Neuron (in vitro differentiated cells): ENCODE data around the gene FAM163A.
"Not testable (repeated sequence)": the region's sequence is repeated elsewhere in the genome, so short reads cannot be mapped to it uniquely, and the experiment has no call there.

Source experiments
- H2AFZ ChIP-seq: one replicate; pipeline ENCODE4 v1.6.1; 2013; ENCODE audit warnings: low read depth, mild to moderate bottlenecking, inconsistent platforms, low read length, moderate library complexity
- H3K27me3 ChIP-seq: one replicate; pipeline ENCODE4 v1.6.1; 2013; ENCODE audit warnings: low read length; ENCODE audit not compliant: insufficient read depth
- H3K36me3 ChIP-seq: one replicate; pipeline ENCODE4 v1.6.1; 2013; ENCODE audit warnings: low read length; ENCODE audit not compliant: insufficient read depth
- H3K4me1 ChIP-seq: one replicate; pipeline ENCODE4 v1.6.1; 2013; ENCODE audit warnings: low read length; ENCODE audit not compliant: insufficient read depth
- H3K4me3 ChIP-seq: 2 replicates; pipeline ENCODE4 v1.5.1; 2013; ENCODE audit warnings: mild to moderate bottlenecking, low read length, moderate library complexity
- H3K9me3 ChIP-seq: one replicate; pipeline ENCODE4 v1.6.1; 2013; ENCODE audit warnings: low read length

FAM163A gene

GRCh38 chr1:179785031-179785431 is 41.9 kb downstream of the FAM163A start:
- Histone ChIP-seq H3K36me3 (no peaks in the 10 kb centered on the region), H2AFZ (no peak overlapping the region), H3K4me1 (no peaks in the 10 kb centered on the region), H3K4me3 (no peak overlapping the region), H3K9me3 (no peaks in the 10 kb centered on the region), H3K27me3 (peaks cover 31% of the 10 kb centered on the region)

DNA sequence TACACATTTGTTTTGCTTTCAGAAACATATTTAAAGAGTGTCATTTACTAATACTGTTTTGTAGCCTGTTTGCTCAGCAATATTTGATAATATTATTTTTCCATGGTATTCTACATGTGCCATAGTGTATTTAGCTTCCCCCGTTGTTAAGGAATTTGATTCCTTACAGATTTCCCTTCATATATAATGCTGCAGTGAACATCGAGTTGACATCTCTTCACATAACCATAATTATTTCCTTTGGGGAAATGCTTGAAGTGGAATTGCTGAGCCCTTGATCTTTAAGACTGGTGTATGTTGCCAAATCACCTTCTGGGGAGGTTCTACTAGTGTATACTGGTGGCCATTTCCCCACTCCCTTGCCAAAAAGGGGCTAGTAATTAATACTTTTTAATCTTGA is 42.6 kb downstream of the FAM163A start:
- H2AFZ ChIP-seq, result no peak overlapping the region
- H3K9me3 ChIP-seq, result no peaks in the 10 kb centered on the region
- no peaks in the 10 kb centered on the region for H3K36me3 ChIP-seq
- H3K4me1 ChIP-seq, result no peaks in the 10 kb centered on the region
- peaks cover 31% of the 10 kb centered on the region for H3K27me3 ChIP-seq
- H3K4me3 ChIP-seq, result no peak overlapping the region

DNA sequence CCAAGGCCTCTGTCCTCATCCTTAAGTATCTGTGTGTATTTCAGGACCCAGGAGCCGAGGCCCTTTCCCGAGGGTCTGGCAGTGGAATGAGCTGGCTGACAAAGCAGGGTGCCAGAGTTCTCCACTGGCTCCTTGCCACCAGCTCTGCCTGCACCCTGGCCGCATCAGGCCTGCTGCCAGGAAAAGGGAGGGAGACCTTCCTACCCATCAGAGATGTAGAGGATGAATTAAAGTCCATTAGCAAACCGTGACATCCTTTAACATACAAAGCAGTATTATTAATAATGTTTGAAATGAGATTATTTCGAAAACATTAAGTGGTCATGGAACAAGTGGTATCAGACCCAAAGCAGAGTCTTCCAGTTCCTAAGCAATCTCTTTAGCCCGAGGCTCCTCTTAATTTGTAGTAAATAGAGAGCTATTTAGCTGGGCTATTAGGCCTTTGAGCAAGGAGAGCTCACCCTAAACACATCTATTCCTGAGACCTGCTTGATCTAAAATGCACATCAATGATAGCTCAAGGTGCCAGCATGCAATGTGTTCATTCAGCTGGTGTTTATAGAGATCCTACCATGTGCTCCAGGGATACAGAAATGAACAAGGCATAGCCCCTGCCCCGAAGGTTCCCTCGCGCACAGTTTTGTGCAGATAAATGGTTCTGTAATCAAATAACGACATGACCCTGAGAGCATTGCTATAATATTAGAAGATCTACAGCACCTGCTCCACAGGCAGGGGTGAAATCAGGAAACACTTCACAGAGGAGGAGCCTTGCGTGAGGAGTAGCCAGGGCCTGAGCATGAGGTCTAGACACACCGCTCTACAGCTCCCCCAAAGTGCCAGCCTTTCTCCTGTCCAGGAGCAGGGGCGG is 44.0 kb downstream of the FAM163A start:
- Histone ChIP-seq H3K4me1 (no peaks in the 10 kb centered on the region), H2AFZ (no peak overlapping the region), H3K4me3 (no peak overlapping the region), H3K36me3 (no peaks in the 10 kb centered on the region), H3K9me3 (no peaks in the 10 kb centered on the region), H3K27me3 (peaks cover 29% of the 10 kb centered on the region)

DNA sequence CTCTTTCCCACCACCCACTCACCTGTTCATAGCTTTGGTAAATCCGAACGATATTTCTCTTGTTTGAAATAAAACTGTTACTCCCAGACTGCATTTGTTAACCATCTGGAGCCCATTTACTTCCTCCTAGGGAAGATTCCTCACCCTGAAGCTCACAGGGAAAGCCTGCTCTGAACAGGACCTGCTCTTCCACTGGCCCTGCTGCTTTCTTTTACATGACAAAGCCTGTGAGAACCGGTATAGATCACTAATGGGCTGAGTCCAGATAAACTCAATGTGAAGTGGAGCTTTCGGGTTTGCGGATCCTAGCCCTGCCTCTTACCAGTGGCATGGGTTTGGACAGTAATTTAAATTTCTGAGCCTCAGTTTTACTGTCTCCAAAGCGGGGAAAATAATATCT is 45.2 kb downstream of the FAM163A start:
- Histone ChIP-seq H2AFZ (no peak overlapping the region), H3K9me3 (no peaks in the 10 kb centered on the region), H3K4me3 (no peak overlapping the region), H3K27me3 (peaks cover 32% of the 10 kb centered on the region), H3K36me3 (no peaks in the 10 kb centered on the region), H3K4me1 (no peaks in the 10 kb centered on the region)

DNA sequence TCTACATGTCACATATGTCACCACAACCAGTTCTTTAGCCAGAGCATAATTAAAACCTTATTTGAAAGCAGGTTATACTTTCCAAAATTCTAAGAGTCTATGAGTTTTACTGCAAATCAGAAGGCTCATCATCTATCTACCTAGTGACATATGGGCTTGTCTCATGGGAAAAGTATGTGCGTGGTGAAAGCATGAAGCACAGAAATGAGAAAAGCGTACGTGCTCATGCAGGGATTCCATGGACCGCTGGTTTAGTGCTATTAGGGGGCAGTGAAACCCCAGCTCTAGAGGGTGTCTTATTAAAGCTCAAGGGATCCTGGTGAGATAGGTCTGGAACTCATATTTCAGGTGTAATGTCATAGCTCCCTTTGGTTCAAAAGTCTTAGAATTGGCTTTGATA is 50.2 kb downstream of the FAM163A start:
- Histone ChIP-seq H2AFZ (no peak overlapping the region), H3K9me3 (no peaks in the 10 kb centered on the region), H3K36me3 (no peaks in the 10 kb centered on the region), H3K4me3 (no peak overlapping the region), H3K4me1 (no peaks in the 10 kb centered on the region), H3K27me3 (peaks cover 19% of the 10 kb centered on the region)

- Histone ChIP-seq H3K4me1 (no peaks in the 10 kb centered on the region), H3K36me3 (no peaks in the 10 kb centered on the region), H3K9me3 (no peaks in the 10 kb centered on the region), H3K4me3 (no peak overlapping the region), H2AFZ (no peak overlapping the region), H3K27me3 (peaks cover 18% of the 10 kb centered on the region)
Measured at GRCh38 chr1:179794146-179794545, 51.1 kb downstream of the FAM163A start.

DNA sequence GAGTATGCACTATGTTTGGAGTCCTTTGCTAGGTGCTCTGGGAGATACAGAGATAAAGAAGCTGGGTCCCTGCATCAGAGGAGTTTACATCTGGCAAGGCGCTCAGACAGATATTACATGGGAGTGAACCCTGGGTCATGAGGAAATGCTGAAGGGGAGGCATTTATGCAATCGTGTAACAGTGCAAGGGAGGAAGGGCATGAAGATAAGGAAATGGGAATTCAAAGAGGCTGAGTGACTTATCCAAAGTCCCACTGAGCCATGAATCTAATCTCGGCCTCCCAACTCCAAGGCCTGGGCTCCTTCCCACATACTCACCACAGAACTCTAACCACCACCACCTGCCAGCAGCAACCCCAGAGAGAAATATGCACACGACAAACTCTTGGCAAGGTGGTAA is 51.6 kb downstream of the FAM163A start:
- Histone ChIP-seq H3K27me3 (peaks cover 18% of the 10 kb centered on the region), H3K36me3 (no peaks in the 10 kb centered on the region), H3K4me1 (no peaks in the 10 kb centered on the region), H3K4me3 (no peak overlapping the region), H3K9me3 (no peaks in the 10 kb centered on the region), H2AFZ (no peak overlapping the region)

- Histone ChIP-seq H3K36me3 (no peaks in the 10 kb centered on the region), H3K27me3 (peaks cover 16% of the 10 kb centered on the region), H3K4me1 (no peaks in the 10 kb centered on the region), H2AFZ (no peak overlapping the region), H3K9me3 (no peaks in the 10 kb centered on the region), H3K4me3 (no peak overlapping the region)
Measured at GRCh38 chr1:179798213-179798863, 55.2 kb downstream of the FAM163A start.

- Histone ChIP-seq H3K36me3 (no peaks in the 10 kb centered on the region), H3K27me3 (peaks cover 13% of the 10 kb centered on the region), H2AFZ (no peak overlapping the region), H3K4me3 (no peak overlapping the region), H3K9me3 (no peaks in the 10 kb centered on the region), H3K4me1 (no peaks in the 10 kb centered on the region)
Measured at GRCh38 chr1:179798864-179799516, 55.9 kb downstream of the FAM163A start.

DNA sequence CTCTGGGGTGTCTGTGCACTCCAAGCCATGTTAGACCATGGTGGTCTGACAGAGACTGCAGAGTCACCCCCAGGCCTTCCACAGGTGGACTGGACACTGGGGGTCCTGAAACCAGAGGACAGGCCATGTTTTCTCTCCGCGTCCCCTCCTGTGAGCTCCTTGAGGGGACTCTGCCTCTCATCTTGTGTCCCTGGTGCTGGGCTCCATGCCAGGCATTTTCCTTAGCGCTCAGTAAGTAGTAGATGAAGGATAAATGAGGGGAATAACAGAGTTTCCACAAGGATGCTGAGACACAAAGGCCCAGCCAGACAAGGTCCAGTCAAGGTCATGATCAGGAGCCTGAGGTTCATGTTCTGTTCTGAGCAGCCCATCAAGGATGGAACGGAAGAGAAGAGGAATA is 57.4 kb downstream of the FAM163A start:
- no peaks in the 10 kb centered on the region for H3K36me3 ChIP-seq
- no peaks in the 10 kb centered on the region for H3K9me3 ChIP-seq
- peaks cover 7% of the 10 kb centered on the region for H3K27me3 ChIP-seq
- no peak overlapping the region for H3K4me3 ChIP-seq
- H2AFZ ChIP-seq, result no peak overlapping the region
- no peaks in the 10 kb centered on the region for H3K4me1 ChIP-seq

DNA sequence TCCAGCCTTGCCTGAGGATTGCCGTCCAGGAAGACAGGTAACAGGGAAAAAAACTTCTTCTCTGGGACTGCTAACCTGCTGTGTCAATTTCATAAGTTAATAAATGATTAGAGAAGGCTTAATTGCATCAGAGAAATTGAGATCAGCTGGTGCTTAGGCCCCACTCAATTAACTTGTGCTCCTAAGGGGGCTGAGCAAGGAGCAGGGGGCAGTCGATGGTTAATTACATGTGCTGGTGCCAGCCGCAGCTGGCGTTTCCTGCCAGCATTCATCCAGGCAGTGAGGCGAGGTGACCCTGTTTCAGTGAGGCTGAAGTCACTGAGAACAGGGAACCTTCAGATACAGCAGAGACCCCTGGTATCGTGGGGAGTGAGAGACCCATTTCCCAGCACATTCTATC is 60.0 kb downstream of the FAM163A start:
- no peak overlapping the region for H3K4me3 ChIP-seq
- H3K36me3 ChIP-seq, result no peaks in the 10 kb centered on the region
- no peaks in the 10 kb centered on the region for H3K9me3 ChIP-seq

GRCh38 chr1:179803918-179804317 is 60.8 kb downstream of the FAM163A start:
- no peaks in the 10 kb centered on the region for H3K36me3 ChIP-seq
- H3K4me1 ChIP-seq, result no peaks in the 10 kb centered on the region
- H3K4me3 ChIP-seq, result no peak overlapping the region
- H3K9me3 ChIP-seq, result no peaks in the 10 kb centered on the region
- peaks cover 8% of the 10 kb centered on the region for H3K27me3 ChIP-seq
- no peak overlapping the region for H2AFZ ChIP-seq

More for the DNA sequence above, 60.0 kb downstream of the FAM163A start:
- Histone ChIP-seq H3K27me3 (peaks cover 12% of the 10 kb centered on the region), H2AFZ (no peak overlapping the region), H3K4me1 (no peaks in the 10 kb centered on the region)

DNA sequence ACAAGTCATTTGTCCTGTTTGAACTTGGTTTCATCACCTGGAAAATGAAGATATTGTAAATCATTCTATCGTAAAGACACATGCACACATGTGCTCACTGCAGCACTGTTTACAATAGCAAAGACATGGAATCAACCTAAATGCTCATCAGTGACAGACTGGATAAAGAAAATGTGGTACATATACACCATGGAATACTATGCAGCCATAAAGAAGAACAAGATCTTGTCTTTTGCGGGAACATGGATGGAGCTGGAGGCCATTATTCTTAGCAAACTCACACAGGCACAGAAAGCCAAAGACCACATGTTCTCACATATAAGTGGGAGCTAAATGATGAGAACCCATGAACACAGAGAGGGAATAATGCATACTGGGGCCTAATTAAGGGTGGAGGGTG is 61.3 kb downstream of the FAM163A start:
- not testable (repeated sequence) for H3K27me3 ChIP-seq, H3K4me3 ChIP-seq, H3K9me3 ChIP-seq, H3K36me3 ChIP-seq, H2AFZ ChIP-seq, H3K4me1 ChIP-seq
